NCI-H82 treated with DMSO at 0.1 percent for 48 hours (cell line): ENCODE results near the gene TLE4.
"Not testable (repeated sequence)": the region's sequence is repeated elsewhere in the genome, so short reads cannot be mapped to it uniquely, and the experiment has no call there.

ENCODE experiments used
- DNase-seq: peaks from one replicate; lab custom pipeline; 2025; ENCODE audit not compliant: unreplicated experiment; lab: John Stamatoyannopoulos, UW

The TLE4 gene

GRCh38 chr9:79598562-79599345, 27.0 kb downstream of the TLE4 start:
- DNase-seq, result no peak

GRCh38 chr9:79600466-79600865, 28.7 kb downstream of the TLE4 start:
- DNase-seq, result no peak

GRCh38 chr9:79603222-79603920, 31.6 kb downstream of the TLE4 start:
- DNase-seq, result no peak

GRCh38 chr9:79604149-79604548, 32.4 kb downstream of the TLE4 start:
- DNase-seq, result no peak

GRCh38 chr9:79604921-79605562, 33.3 kb downstream of the TLE4 start:
- no peak for DNase-seq

- DNase-seq, result not testable (repeated sequence)
These were observed 34.8 kb downstream of the TLE4 start for GRCh38 chr9:79606529-79606928.

GRCh38 chr9:79609468-79610018, 37.8 kb downstream of the TLE4 start:
- no peak for DNase-seq

GRCh38 chr9:79610019-79610631, 38.4 kb downstream of the TLE4 start:
- no peak for DNase-seq

GRCh38 chr9:79610791-79611614, 39.2 kb downstream of the TLE4 start:
- DNase-seq, result no peak

GRCh38 chr9:79613145-79613544, 41.4 kb downstream of the TLE4 start:
- DNase-seq, result no peak

GRCh38 chr9:79615038-79615437, 43.3 kb downstream of the TLE4 start:
- no peak for DNase-seq

- DNase-seq, result no peak
These were observed 44.2 kb downstream of the TLE4 start for GRCh38 chr9:79616013-79616412.

- DNase-seq, result no peak
These were observed 45.2 kb downstream of the TLE4 start for GRCh38 chr9:79616971-79617370.

GRCh38 chr9:79617395-79617794, 45.6 kb downstream of the TLE4 start:
- no peak for DNase-seq

GRCh38 chr9:79619930-79620329, 48.2 kb downstream of the TLE4 start:
- DNase-seq, result no peak

GRCh38 chr9:79621916-79622575, 50.3 kb downstream of the TLE4 start:
- DNase-seq, result no peak

- no peak for DNase-seq
These were observed 52.3 kb downstream of the TLE4 start for GRCh38 chr9:79623799-79624721.

GRCh38 chr9:79629721-79630120, 58.0 kb downstream of the TLE4 start:
- no peak for DNase-seq
